Thoracic aorta (tissue), 2 donors: ENCODE results near the gene PDE6H. TPM values are rescaled to one million over a fixed set of nuclear protein-coding genes. Genes with fewer than 3 reads are reported as not detected.

ENCODE experiments used
- ATAC-seq: fragments of 150-250 bp; one replicate; pipeline ENCODE4 v1.8.0; 2017; ENCODE audit warnings: low read depth; ENCODE audit not compliant: insufficient number of reproducible peaks, low FRiP score
- DNase-seq: peaks from one replicate; pipeline ENCODE4 v3.0.0-alpha.2; 2020; ENCODE audit warnings: low spot score
- H3K27ac ChIP-seq, 2 donors: fragments of 200-600 bp; sonication (generic); 1 replicate in 1 of 2; 2 replicates in 1 of 2; pipeline ENCODE4 v1.5.1; 2016; ENCODE audit warnings: mild to moderate bottlenecking in 2 of 2, moderate library complexity in 2 of 2
- H3K27me3 ChIP-seq: fragments of 200-600 bp; sonication (generic); replicated peaks from 2 replicates; pipeline ENCODE4 v1.6.0; 2016; ENCODE audit warnings: mild to moderate bottlenecking; ENCODE audit not compliant: insufficient read depth
- H3K36me3 ChIP-seq: fragments of 200-600 bp; sonication (generic); one replicate; pipeline ENCODE4 v1.5.1; 2016
- H3K4me1 ChIP-seq, 2 donors: fragments of 200-600 bp; sonication (generic); 1 replicate in 1 of 2; 2 replicates in 1 of 2; pipeline versions ENCODE4 v1.5.1 to v1.6.0; 2016; ENCODE audit warnings: low read depth in 2 of 2, mild to moderate bottlenecking in 1 of 2; ENCODE audit not compliant: control insufficient read depth in 1 of 2
- H3K4me3 ChIP-seq: fragments of 200-600 bp; sonication (generic); 2 replicates; pipeline ENCODE4 v1.5.1; 2016; ENCODE audit warnings: mild to moderate bottlenecking
- H3K9me3 ChIP-seq: fragments of 200-600 bp; sonication (generic); 2 replicates; pipeline ENCODE4 v1.5.1; 2016
- total RNA-seq, 2 donors: library from RNA; depleted of rRNA; stranded (reverse); fragments of >200 nt; gene quantifications; one replicate each; pipeline versions ENCODE4 v1.1.0 to v1.2.3, GENCODE V29; 2016
- TF ChIP-seq, protein P1 (sequence below): fragments of 200-600 bp; sonication (generic); IDR thresholded peaks from one replicate; pipeline ENCODE4 v1.5.1; 2019; ENCODE audit warnings: antibody characterized with exemption

The PDE6H gene
- total RNA-seq, 2 donors from 2014 or later: not detected

DNA sequence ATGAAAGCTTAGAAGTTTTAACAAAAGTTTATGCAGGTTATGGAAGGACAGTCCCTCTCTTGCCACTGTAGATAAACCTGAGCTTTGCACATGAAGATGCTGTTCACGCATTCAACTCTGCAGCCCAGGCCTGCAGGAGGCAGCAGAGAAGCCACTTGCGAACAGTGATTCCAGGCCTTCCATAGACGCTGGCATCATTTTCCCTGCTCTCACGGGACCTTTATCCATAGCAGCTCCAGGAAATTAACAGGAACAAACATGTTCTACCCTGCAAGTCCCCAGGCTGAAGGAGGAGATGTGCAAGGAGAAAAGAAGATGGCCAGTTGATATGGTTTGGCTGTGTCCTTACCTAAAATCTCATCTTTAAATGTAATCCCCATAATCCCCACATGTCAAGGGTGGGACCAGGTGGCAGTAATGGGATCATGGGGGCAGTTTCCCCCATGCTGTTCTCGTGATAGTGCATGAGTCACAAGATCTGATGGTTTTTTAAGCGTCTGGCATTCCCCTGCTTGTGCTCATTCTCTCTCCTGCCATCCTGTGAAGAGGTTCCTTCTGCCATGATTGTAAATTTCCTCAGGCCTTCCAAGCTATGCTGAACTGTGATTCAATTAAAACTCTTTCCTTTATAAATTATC is 36.5 kb upstream of the PDE6H start:
- ATAC-seq (no peak), DNase-seq (no peak)
- Histone ChIP-seq H3K36me3 (no peaks in the 10 kb centered on the region), H3K4me3 (no peak overlapping the region), H3K27me3 (no peaks in the 10 kb centered on the region), H3K9me3 (no peaks in the 10 kb centered on the region), H3K4me1 (peaks cover under 1 to 12% of the 10 kb centered on the region in 2 donors), H3K27ac (no peak overlapping the region)
- TF ChIP-seq, protein P1, sequence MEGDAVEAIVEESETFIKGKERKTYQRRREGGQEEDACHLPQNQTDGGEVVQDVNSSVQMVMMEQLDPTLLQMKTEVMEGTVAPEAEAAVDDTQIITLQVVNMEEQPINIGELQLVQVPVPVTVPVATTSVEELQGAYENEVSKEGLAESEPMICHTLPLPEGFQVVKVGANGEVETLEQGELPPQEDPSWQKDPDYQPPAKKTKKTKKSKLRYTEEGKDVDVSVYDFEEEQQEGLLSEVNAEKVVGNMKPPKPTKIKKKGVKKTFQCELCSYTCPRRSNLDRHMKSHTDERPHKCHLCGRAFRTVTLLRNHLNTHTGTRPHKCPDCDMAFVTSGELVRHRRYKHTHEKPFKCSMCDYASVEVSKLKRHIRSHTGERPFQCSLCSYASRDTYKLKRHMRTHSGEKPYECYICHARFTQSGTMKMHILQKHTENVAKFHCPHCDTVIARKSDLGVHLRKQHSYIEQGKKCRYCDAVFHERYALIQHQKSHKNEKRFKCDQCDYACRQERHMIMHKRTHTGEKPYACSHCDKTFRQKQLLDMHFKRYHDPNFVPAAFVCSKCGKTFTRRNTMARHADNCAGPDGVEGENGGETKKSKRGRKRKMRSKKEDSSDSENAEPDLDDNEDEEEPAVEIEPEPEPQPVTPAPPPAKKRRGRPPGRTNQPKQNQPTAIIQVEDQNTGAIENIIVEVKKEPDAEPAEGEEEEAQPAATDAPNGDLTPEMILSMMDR: no peak

DNA sequence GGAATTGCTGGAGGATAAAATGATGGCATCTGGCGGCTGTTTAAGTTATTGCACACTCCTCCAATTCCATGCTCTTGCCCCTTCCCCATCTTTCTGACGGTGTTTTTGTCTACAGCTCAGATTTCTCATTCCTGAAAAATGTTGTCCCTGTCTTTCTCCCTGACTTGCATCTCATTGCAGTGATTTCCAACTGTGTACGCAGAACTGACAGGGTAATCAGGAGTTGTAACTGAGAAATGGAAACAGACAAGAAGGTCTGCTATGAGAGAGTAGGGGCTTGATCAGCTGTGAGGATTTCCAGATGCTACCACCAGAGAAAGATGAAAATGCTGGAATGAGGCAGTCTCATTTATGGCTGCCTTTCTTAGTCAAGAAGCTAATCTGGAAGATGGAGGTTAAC is 35.8 kb upstream of the PDE6H start:
- H3K4me3 ChIP-seq: no peak overlapping the region
- peaks cover 0 to 7% of the 10 kb centered on the region in 2 donors for H3K4me1 ChIP-seq
- ATAC-seq (no peak), DNase-seq (no peak)
- TF ChIP-seq, protein P1: no peak
- peaks cover 3% of the 10 kb centered on the region for H3K36me3 ChIP-seq
- H3K27me3 ChIP-seq: no peaks in the 10 kb centered on the region
- H3K27ac ChIP-seq: no peak overlapping the region
- no peaks in the 10 kb centered on the region for H3K9me3 ChIP-seq

DNA sequence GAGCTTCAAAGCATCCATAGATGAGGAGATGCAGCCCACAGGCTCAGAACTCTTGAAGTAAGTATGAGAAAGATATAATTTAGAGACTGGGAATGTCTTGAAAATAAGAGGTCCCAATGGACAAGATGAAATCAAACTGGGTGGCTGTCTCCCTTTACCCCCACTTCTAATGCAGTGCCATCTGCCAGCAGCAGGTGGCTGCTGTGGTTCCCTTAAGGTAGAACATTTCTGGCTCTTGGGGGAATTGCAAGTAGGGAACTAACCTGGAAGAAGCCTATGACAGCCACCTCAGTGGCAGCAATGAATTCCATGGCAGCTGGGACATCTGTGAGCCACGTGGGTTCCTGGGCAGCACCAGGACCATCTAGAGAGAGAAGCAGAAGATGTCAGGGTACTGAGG is 35.2 kb upstream of the PDE6H start:
- ATAC-seq (no peak), DNase-seq (no peak)
- no peak overlapping the region for H3K4me3 ChIP-seq
- TF ChIP-seq, protein P1: no peak
- H3K27me3 ChIP-seq: no peaks in the 10 kb centered on the region
- H3K4me1 ChIP-seq: peaks cover 0 to 7% of the 10 kb centered on the region in 2 donors
- no peaks in the 10 kb centered on the region for H3K9me3 ChIP-seq
- H3K27ac ChIP-seq: no peak overlapping the region
- peaks cover 9% of the 10 kb centered on the region for H3K36me3 ChIP-seq

DNA sequence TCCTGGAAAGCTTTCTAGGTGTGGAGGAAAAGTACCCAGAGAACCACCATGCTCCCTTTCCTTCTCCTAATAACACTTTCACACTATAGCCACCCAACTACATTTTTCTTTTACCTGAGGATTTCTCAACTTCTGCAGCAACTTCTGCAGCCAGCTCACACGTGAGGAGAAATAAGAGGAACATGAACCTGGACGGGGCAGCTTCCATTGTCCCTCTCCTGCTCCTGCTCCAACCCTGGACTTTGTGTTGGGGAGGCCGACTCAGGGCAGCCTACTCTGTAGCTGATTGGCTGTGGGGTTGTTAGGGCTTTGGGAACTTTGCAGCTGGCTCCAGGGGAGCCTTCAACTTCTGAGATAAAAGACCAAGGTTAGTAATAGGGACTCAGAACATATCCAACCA is 34.5 kb upstream of the PDE6H start, which contains the start of gene ERP27:
Gene ERP27 (minus strand): TSS at position 237 of the 400 bp plus-strand sequence. CDS start 29 bp downstream, at position 208.
- ATAC-seq (no peak), DNase-seq (no peak)
- Histone ChIP-seq H3K27ac (no peak within 1 kb of the TSS), H3K4me3 (no peak within 1 kb of the TSS), H3K9me3 (no peaks in the 10 kb centered on the region), H3K27me3 (no peaks in the 10 kb centered on the region), H3K36me3 (peaks cover 11% of the 10 kb centered on the region), H3K4me1 (peaks cover 0 to 7% of the 10 kb centered on the region in 2 donors)
- TF ChIP-seq, protein P1: no peak

DNA sequence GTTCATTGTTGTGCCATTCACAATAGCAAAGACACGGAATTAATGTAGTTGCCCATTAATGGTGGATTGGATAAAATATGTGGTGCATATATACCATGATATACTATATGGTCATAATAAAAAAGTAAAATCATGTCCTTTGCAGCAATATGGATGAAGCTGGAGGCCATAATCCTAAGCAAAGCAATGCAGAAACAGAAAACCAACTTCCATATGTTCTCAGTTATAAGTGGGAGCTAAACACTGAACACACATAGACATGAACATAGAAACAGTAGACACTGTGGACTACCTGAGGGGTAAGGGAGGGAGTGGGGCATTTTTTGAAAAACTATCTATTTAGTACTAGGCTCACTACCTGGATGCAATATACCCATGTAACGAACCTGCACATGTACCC is 31.5 kb upstream of the PDE6H start:
- DNase-seq: no peak
- Histone ChIP-seq H3K9me3 (no peaks in the 10 kb centered on the region), H3K4me3 (no peak overlapping the region), H3K27ac (no peak overlapping the region), H3K27me3 (no peaks in the 10 kb centered on the region), H3K36me3 (peaks cover 11% of the 10 kb centered on the region), H3K4me1 (peaks cover 0 to 8% of the 10 kb centered on the region in 2 donors)
- TF ChIP-seq, protein P1: no peak
- no peak for ATAC-seq
